ENCODE measurements around the gene L3HYPDH. TPM values are rescaled to one million over a fixed set of nuclear protein-coding genes. Genes with fewer than 3 reads are reported as not detected.

L3HYPDH gene
- total RNA-seq, 1 donor from 2014 or later = 62.8 TPM

GRCh38 chr14:59427653-59428580, 56.3 kb downstream of the L3HYPDH start:
- no peak for DNase-seq (ENCODE audit: low spot score)

- no peak for DNase-seq (ENCODE audit: low spot score)
These were observed 58.8 kb downstream of the L3HYPDH start for GRCh38 chr14:59425322-59425935.

GRCh38 chr14:59424341-59425071, 59.7 kb downstream of the L3HYPDH start:
- DNase-seq (ENCODE audit: low spot score) = no peak

Other genes with a start within 250 kb of the L3HYPDH start
- gene GPR135, start 19.0 kb downstream of the L3HYPDH start, total RNA-seq = 7.5 TPM
- 33.7 TPM for gene JKAMP, start 109 bp upstream of the L3HYPDH start, total RNA-seq
- gene CCDC175, start 92.4 kb upstream of the L3HYPDH start, total RNA-seq = not detected

Data from mesenteric fat pad (tissue), 1 donor.